GM10248 (cell line): ENCODE results near the gene PGLYRP4.

Source experiments
- CTCF ChIA-PET: fragments of 300-600 bp; sonication (Branson Sonifier 250); formaldehyde crosslinking; extraction: SDS; loops from one replicate; lab custom pipeline; 2021; ENCODE audit warnings: antibody characterized with exemption; lab: Yijun Ruan, JAX
- POLR2A ChIA-PET: fragments of 350-650 bp; sonication (Branson Sonifier 250); formaldehyde crosslinking; extraction: SDS; loops from one replicate; lab custom pipeline; 2020; ENCODE audit warnings: antibody characterized with exemption; lab: Yijun Ruan, JAX
- DNase-seq: peaks from one replicate; pipeline ENCODE4 v3.0.0; 2012; ENCODE audit errors: extremely low spot score
- TF ChIP-seq, protein P1 (sequence below): IDR thresholded peaks from 2 replicates; pipeline ENCODE4 v1.5.1; 2012; ENCODE audit warnings: mild to moderate bottlenecking, low read depth; ENCODE audit errors: extremely low read depth, missing control alignments, control extremely low read depth

Gene PGLYRP4

DNA sequence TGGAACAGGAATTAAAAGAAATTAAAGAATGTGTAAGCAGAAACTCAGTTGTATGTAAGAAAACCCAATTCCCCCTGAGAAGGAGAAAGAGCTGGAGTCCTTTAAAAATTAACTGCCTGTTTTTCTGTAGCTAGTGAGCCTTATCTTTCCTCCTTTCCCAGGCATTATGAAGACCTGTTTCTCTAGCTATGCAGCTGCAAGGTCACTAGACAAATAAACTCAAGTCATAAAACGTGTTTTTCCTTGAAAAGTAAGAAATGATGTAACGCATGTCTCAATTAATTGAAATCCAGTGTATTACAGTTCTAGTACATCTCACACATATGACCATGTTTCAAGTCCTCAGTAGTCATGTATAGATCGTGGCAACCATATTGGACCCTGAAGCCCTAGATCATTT, 21.5 kb upstream of the PGLYRP4 start:
- ChIA-PET CTCF (no interaction called here), POLR2A (no interaction called here)
- TF ChIP-seq, protein P1, sequence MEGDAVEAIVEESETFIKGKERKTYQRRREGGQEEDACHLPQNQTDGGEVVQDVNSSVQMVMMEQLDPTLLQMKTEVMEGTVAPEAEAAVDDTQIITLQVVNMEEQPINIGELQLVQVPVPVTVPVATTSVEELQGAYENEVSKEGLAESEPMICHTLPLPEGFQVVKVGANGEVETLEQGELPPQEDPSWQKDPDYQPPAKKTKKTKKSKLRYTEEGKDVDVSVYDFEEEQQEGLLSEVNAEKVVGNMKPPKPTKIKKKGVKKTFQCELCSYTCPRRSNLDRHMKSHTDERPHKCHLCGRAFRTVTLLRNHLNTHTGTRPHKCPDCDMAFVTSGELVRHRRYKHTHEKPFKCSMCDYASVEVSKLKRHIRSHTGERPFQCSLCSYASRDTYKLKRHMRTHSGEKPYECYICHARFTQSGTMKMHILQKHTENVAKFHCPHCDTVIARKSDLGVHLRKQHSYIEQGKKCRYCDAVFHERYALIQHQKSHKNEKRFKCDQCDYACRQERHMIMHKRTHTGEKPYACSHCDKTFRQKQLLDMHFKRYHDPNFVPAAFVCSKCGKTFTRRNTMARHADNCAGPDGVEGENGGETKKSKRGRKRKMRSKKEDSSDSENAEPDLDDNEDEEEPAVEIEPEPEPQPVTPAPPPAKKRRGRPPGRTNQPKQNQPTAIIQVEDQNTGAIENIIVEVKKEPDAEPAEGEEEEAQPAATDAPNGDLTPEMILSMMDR: no peak
- DNase-seq: no peak

DNA sequence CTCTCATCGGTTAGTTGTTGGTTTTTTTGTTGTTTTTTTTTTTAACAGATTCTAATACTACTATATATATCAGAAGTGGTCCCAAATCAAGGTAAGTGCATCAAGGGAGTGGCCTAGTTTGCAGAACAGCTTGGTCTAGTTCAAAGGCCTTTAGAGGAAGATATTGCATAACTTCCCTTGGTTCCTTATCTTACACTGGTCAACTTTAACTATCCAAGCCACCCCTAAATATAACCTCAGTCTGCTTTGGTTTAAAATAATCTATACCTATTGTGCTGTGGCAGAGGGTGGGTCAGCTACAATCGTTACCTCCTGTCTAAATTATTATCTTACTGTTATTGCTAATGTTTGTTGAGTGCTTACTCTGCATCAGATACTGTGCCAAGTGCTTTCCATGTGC, 19.9 kb upstream of the PGLYRP4 start:
- DNase-seq: no peak
- CTCF ChIA-PET: no interaction called here
- TF ChIP-seq, protein P1: no peak
- POLR2A ChIA-PET: no interaction called here

DNA sequence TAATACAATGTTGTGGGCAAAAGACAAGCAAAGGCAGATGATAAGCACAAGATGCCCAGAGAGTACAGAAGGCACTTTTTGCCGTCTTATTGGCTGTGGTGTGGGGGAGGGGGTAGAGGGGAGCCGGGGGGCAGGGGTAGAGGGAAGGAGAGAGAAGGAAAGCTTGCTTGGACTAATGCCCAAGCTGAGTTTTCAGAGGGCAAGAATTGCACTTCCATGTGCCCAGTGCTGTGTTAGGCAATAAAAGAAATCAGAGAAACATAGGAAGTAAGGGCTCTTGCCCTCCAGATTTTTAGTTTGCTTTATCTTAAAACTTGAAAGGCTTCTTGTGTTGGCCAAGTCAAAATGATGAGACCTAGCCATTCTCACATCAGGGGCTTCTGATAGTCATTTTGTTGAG, 18.4 kb upstream of the PGLYRP4 start:
- CTCF ChIA-PET: interaction anchor here (1.0 to 3.0 kb wide), 3 partner anchors 8 to 128 kb away, joined by 4 to 13 read pairs (median 12); partner anchors contain the start of gene S100A12
- no peak for DNase-seq
- POLR2A ChIA-PET: no interaction called here
- TF ChIP-seq, protein P1: no peak

DNA sequence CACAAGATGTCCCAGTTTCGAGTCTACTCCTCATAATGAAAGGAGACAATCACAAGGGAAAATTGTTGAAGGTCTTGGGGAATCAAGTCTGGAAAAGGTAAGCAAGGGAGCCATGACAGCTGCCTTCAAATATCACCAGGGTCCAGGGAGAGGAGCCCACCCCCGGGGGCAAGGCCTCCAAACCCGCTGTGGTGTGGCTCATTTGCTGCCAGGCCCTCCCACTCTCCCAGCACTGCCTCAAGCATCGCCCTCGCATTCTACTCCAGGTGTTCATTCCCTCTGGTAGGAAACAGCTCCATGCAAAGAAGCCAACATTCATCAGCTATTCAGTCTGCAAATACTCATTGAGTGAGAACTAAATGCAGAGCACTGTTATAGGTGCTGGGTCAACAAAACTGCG, 17.6 kb upstream of the PGLYRP4 start:
- ChIA-PET CTCF (interaction anchor here (2.9 to 3.0 kb wide), 2 partner anchors 10 to 129 kb away, joined by 12 to 13 read pairs; no protein-coding TSS in a partner anchor), POLR2A (no interaction called here)
- no peak for DNase-seq
- TF ChIP-seq, protein P1: no peak

DNA sequence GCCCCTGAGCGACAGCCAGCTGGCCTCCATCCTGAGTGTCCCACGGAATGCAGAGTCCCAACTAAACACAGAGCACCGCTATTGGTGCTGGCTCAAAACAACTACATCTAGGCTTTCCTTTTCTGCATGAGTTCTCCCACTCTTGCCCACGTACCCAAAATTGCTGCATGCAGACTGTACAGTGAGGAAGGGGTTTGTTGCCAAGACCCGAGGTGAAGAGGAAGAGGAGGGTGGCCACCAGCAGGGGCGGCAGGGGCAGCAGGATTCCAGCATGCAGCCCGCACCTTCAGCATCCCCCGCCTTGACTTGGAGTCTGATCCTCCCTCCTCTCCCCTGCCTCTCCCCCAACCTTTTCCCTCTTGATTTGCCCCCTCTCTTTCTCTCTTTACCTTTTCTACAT, 17.1 kb upstream of the PGLYRP4 start:
- TF ChIP-seq, protein P1: no peak
- DNase-seq: no peak
- ChIA-PET POLR2A (no interaction called here), CTCF (interaction anchor here (0.9 to 3.0 kb wide), 5 partner anchors 10 to 130 kb away, joined by 4 to 13 read pairs (median 10); no protein-coding TSS in a partner anchor)

DNA sequence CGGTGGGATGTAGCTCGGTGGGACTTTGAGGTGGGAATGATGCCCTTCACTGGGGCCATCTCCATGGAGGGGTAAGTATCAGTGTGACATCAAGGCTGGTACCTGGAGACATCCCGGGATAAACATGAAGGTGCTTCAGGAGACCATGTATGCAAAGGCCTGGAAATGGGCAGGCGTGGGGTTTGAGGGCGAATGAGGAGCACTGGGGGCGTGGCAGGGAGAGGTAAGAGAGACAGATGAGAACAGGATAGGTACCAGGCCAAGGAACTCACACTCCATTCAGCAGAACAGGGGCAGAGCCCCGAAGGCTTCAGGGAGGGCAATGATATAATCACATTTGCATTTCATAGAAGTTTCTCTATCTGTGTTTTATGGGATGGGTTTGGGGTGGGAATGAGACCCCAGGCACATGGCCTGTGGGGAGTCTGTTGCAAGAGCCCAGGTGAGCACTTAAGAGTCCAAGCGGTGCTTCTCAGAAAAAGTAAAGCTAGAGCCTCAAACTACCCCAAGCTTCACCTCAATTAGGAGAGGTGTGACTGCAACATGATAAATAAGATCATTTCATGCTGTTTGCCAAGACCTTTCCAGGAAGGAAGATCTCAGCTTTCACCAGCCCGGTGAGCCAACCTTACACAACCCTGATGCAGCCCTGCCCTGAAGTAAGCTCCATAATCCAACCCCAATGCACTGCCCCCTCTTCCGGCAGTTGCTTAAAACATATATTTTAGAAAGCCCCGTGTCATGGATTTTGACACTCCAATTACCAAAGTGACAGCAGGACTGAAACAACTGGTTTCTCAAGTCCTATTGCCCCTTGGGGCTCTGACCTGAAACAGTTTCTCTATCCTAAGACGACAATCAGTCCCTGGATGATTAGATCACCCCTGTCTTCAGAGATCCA, 16.4 kb upstream of the PGLYRP4 start:
- POLR2A ChIA-PET: no interaction called here
- CTCF ChIA-PET: interaction anchor here (0.9 to 3.0 kb wide), 5 partner anchors 9 to 130 kb away, joined by 4 to 13 read pairs (median 10); no protein-coding TSS in a partner anchor
- TF ChIP-seq, protein P1: no peak

More for the DNA sequence above, 16.4 kb upstream of the PGLYRP4 start:
- no peak for DNase-seq
